ENCODE data around the gene ARHGEF39. TPM values are rescaled to one million over a fixed set of nuclear protein-coding genes. Genes with fewer than 3 reads are reported as not detected.
A peak's percentile ranks its signal among the peaks of the same experiment; 100 is the strongest.

The ARHGEF39 gene
- total RNA-seq, 1 donor from 2014 or later: 10.4 TPM

DNA sequence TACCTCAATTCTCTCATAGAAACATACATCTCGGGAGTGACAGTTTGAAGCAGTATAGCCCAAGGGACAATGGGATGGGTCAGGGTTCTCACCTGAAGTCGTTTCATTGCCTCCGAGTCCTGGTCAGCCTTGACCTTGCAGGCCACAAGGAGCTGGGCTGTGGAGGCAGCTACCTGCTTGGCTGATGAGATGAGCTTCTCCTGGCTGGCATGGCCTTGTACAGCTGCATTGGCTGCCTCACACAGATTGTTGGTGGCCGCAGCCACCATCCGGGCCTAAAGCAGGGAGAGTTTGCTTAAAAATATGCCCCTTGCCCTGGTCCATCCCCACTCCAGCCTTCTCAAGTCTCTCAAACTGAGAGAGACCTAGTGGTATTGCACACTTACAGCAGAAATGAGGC lies 33.2 kb upstream of the ARHGEF39 start:
- no peaks in the 10 kb centered on the region for H3K4me1 Mint-ChIP-seq (ENCODE audit: low read depth)
- TF ChIP-seq, protein P1, sequence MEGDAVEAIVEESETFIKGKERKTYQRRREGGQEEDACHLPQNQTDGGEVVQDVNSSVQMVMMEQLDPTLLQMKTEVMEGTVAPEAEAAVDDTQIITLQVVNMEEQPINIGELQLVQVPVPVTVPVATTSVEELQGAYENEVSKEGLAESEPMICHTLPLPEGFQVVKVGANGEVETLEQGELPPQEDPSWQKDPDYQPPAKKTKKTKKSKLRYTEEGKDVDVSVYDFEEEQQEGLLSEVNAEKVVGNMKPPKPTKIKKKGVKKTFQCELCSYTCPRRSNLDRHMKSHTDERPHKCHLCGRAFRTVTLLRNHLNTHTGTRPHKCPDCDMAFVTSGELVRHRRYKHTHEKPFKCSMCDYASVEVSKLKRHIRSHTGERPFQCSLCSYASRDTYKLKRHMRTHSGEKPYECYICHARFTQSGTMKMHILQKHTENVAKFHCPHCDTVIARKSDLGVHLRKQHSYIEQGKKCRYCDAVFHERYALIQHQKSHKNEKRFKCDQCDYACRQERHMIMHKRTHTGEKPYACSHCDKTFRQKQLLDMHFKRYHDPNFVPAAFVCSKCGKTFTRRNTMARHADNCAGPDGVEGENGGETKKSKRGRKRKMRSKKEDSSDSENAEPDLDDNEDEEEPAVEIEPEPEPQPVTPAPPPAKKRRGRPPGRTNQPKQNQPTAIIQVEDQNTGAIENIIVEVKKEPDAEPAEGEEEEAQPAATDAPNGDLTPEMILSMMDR (IDR thresholded peaks at IDR 0.05; ENCODE audit: unreplicated experiment): no peak
- no peaks in the 10 kb centered on the region for H3K27me3 Mint-ChIP-seq
- H3K27ac Mint-ChIP-seq: no peak overlapping the region
- H3K9me3 Mint-ChIP-seq (ENCODE audit: low read depth): no peaks in the 10 kb centered on the region
- peaks cover 20% of the 10 kb centered on the region for H3K36me3 Mint-ChIP-seq (ENCODE audit: insufficient read depth)
- H3K4me3 Mint-ChIP-seq (ENCODE audit: low read depth): no peak overlapping the region
- DNase-seq (ENCODE audit: low spot score, unreplicated experiment): no peak

DNA sequence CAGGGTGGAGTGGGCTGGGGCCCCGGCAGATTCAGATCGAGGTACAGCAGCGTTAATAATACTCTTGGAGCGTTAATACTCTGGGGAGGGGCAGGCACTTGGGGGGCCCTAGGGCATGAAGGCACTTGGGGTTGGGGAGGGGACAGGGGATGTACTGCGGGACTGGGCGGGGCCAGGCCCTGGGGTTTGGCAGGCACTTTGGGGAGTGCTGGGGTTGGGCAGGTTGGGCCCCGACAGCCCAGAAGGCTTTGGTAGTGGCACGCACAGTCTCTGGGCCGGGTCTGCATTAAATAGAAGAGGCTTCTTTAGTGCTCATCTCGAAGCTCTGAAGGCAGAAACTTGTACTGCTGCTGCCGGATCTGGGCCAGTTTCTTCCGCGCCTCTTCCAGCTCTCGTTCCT lies 32.5 kb upstream of the ARHGEF39 start:
- H3K27ac Mint-ChIP-seq: no peak overlapping the region
- H3K4me3 Mint-ChIP-seq (ENCODE audit: low read depth): no peak overlapping the region
- H3K27me3 Mint-ChIP-seq: no peaks in the 10 kb centered on the region
- TF ChIP-seq, protein P1 (IDR thresholded peaks at IDR 0.05; ENCODE audit: unreplicated experiment): no peak
- no peak for DNase-seq (ENCODE audit: low spot score, unreplicated experiment)
- peaks cover 14% of the 10 kb centered on the region for H3K36me3 Mint-ChIP-seq (ENCODE audit: insufficient read depth)
- no peaks in the 10 kb centered on the region for H3K9me3 Mint-ChIP-seq (ENCODE audit: low read depth)
- no peaks in the 10 kb centered on the region for H3K4me1 Mint-ChIP-seq (ENCODE audit: low read depth)

DNA sequence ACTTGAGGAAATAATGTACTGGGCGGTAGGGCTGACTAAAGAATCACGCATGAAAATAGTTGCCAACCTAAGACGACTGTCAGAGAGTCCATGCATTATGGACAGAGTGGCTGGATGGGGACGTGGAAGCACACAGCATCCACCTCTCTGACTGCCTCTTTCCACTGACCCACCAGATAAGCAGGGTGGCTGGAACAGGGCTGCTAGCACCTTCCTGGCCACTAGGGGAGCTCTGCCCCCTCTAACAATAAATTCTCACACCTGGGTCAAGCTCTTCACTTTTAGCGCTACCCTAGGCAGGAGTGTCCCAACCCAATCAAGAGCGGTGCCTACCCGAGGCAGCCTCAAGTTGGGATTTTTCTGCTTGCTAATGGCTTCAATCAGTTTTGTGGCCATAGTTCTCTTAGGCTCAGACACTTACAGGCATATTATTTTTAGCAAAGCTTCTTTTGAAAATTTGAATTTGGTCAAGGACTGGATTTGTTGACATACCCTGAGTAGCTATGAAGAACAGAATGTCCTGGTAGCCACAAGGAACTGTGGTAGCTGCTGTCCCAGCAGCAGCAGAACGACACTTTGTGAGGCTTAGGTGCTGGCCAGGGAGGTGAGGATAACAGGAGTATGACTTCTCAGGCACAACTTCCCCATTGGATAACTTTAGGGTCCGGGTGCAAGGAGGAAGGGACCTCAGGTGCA lies 31.7 kb upstream of the ARHGEF39 start:
- peaks cover 14% of the 10 kb centered on the region for H3K36me3 Mint-ChIP-seq (ENCODE audit: insufficient read depth)
- no peaks in the 10 kb centered on the region for H3K9me3 Mint-ChIP-seq (ENCODE audit: low read depth)
- no peaks in the 10 kb centered on the region for H3K4me1 Mint-ChIP-seq (ENCODE audit: low read depth)
- no peak overlapping the region for H3K27ac Mint-ChIP-seq
- TF ChIP-seq, protein P1 (IDR thresholded peaks at IDR 0.05; ENCODE audit: unreplicated experiment): peak; percentile 97
- H3K27me3 Mint-ChIP-seq: peaks cover 3% of the 10 kb centered on the region
- peak; percentile 42 for DNase-seq (ENCODE audit: low spot score, unreplicated experiment)
- no peak overlapping the region for H3K4me3 Mint-ChIP-seq (ENCODE audit: low read depth)

GRCh38 chr9:35695943-35696401 lies 31.0 kb upstream of the ARHGEF39 start:
- peaks cover 14% of the 10 kb centered on the region for H3K36me3 Mint-ChIP-seq (ENCODE audit: insufficient read depth)
- TF ChIP-seq, protein P1 (IDR thresholded peaks at IDR 0.05; ENCODE audit: unreplicated experiment): no peak
- no peak overlapping the region for H3K27ac Mint-ChIP-seq
- no peak for DNase-seq (ENCODE audit: low spot score, unreplicated experiment)
- no peak overlapping the region for H3K4me3 Mint-ChIP-seq (ENCODE audit: low read depth)
- H3K4me1 Mint-ChIP-seq (ENCODE audit: low read depth): peaks cover 2% of the 10 kb centered on the region
- H3K27me3 Mint-ChIP-seq: peaks cover 6% of the 10 kb centered on the region
- no peaks in the 10 kb centered on the region for H3K9me3 Mint-ChIP-seq (ENCODE audit: low read depth)

DNA sequence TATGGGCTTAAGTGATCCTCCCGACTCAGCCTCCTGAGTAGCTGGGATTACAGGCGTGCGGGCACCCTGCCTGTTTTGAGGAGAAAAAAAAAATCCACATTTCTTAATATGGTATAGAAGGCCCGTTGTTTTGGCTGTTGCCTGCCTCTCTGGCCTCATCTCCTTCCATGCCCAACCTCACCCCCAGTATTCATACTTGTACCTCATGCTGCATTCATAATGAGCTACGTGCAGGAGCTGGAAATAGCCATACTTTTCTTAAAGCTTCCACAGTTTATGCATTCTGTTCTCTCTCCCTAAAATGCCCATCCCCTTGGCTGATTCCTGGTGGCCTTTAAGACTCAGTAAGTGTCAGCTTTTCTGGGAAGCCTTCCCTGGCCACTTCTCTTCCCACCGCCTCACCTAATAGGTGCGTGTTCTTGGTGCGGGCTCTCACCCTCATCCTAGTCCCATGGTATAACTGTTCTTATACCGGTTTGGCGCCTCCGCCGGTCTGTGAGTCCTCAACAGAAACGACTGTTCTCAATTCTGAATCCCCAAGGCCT lies 26.8 kb upstream of the ARHGEF39 start:
- peaks cover 5% of the 10 kb centered on the region for H3K36me3 Mint-ChIP-seq (ENCODE audit: insufficient read depth)
- H3K27ac Mint-ChIP-seq: no peak overlapping the region
- DNase-seq (ENCODE audit: low spot score, unreplicated experiment): no peak
- peaks cover 5% of the 10 kb centered on the region for H3K4me1 Mint-ChIP-seq (ENCODE audit: low read depth)
- H3K4me3 Mint-ChIP-seq (ENCODE audit: low read depth): peak overlapping the region; percentile 79
- peaks cover 13% of the 10 kb centered on the region for H3K27me3 Mint-ChIP-seq
- TF ChIP-seq, protein P1 (IDR thresholded peaks at IDR 0.05; ENCODE audit: unreplicated experiment): no peak
- H3K9me3 Mint-ChIP-seq (ENCODE audit: low read depth): no peaks in the 10 kb centered on the region
